Ishikawa (cell line): ENCODE measurements around the gene NELFE.

Experiments used
- CEBPB ChIP-seq: IDR thresholded peaks from 2 replicates; pipeline ENCODE4 v1.6.1; 2012
- CREB1 ChIP-seq: IDR thresholded peaks from 2 replicates; pipeline ENCODE4 v1.6.1; 2012; ENCODE audit warnings: low read depth
- EGR1 ChIP-seq: IDR thresholded peaks from 2 replicates; pipeline ENCODE4 v1.6.1; 2012
- EP300 ChIP-seq: IDR thresholded peaks from 2 replicates; pipeline ENCODE4 v1.6.1; 2012; ENCODE audit warnings: borderline replicate concordance
- FOXM1 ChIP-seq: IDR thresholded peaks from 2 replicates; pipeline ENCODE4 v1.6.1; 2012; ENCODE audit warnings: low read depth, borderline replicate concordance
- NFIC ChIP-seq: IDR thresholded peaks from 2 replicates; pipeline ENCODE4 v1.6.1; 2012
- RAD21 ChIP-seq: IDR thresholded peaks from 2 replicates; pipeline ENCODE4 v1.6.1; 2012; ENCODE audit warnings: low read depth
- TAF1 ChIP-seq: IDR thresholded peaks from 2 replicates; pipeline ENCODE4 v1.6.1; 2012; ENCODE audit warnings: low read depth, mild to moderate bottlenecking
- TCF12 ChIP-seq: IDR thresholded peaks from 2 replicates; pipeline ENCODE4 v1.6.1; 2012; ENCODE audit warnings: low read depth
- TEAD4 ChIP-seq: IDR thresholded peaks from 2 replicates; pipeline ENCODE4 v1.6.1; 2012
- YY1 ChIP-seq: IDR thresholded peaks from 2 replicates; pipeline ENCODE4 v1.6.1; 2012; ENCODE audit warnings: low read depth
- ZBTB7A ChIP-seq: IDR thresholded peaks from 2 replicates; pipeline ENCODE4 v1.6.1; 2012; ENCODE audit warnings: low read depth
- TF ChIP-seq, protein P1 (sequence below): IDR thresholded peaks from 2 replicates; pipeline ENCODE4 v1.6.1; 2012
- TF ChIP-seq, protein P2 (sequence below): IDR thresholded peaks from 2 replicates; pipeline ENCODE4 v1.6.1; 2012; ENCODE audit warnings: low read depth, mild to moderate bottlenecking
- TF ChIP-seq, protein P3 (sequence below): IDR thresholded peaks from 2 replicates; pipeline ENCODE4 v1.6.1; 2012

NELFE gene

DNA sequence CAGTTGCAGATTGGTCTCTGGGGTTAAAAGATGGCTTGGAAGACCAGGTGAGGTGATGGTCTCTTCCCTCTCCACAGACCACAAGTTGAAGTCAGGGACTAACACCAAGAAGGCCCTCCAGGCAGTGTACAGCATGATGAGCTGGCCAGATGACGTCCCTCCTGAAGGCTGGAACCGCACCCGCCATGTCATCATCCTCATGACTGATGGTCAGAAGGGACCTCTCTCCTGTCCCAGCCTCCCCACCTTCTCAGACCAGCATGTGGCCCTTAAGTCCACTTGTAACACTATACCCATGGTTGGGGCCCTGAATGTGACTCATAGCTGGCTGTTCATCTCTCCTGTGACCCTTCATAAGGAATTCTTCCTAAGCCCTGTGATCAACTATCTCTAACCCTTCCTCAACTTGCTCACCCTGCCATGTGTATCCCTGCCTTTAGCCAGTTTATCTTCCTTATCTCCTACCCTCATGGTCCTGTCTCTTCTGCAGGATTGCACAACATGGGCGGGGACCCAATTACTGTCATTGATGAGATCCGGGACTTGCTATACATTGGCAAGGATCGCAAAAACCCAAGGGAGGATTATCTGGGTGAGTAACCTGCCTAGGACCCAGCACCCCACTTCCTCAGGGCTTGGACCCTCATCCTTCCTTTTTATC is 9.9 kb downstream of the NELFE start:
- TF ChIP-seq YY1: no peak
- peak; percentile 45; the same call in 1 of the 2 replicates for TF ChIP-seq CEBPB
- TF ChIP-seq FOXM1: no peak

DNA sequence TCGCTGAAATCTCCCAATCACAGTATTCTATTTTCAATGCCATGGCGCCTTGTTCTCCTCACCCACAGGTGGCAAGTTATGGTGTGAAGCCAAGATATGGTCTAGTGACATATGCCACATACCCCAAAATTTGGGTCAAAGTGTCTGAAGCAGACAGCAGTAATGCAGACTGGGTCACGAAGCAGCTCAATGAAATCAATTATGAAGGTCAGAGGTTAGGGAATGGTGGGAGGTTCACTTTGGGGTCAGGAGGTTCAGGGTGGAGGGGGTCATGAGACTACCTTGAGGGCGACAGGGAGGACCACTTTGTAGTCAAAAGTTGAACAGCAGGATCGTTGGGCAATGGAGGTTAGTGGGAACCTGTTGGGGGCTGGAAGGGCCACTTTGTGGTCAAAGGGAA is 10.5 kb downstream of the NELFE start:
- TF ChIP-seq EGR1: no peak
- TF ChIP-seq, protein P1, sequence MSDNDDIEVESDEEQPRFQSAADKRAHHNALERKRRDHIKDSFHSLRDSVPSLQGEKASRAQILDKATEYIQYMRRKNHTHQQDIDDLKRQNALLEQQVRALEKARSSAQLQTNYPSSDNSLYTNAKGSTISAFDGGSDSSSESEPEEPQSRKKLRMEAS: no peak
- TF ChIP-seq, protein P2, sequence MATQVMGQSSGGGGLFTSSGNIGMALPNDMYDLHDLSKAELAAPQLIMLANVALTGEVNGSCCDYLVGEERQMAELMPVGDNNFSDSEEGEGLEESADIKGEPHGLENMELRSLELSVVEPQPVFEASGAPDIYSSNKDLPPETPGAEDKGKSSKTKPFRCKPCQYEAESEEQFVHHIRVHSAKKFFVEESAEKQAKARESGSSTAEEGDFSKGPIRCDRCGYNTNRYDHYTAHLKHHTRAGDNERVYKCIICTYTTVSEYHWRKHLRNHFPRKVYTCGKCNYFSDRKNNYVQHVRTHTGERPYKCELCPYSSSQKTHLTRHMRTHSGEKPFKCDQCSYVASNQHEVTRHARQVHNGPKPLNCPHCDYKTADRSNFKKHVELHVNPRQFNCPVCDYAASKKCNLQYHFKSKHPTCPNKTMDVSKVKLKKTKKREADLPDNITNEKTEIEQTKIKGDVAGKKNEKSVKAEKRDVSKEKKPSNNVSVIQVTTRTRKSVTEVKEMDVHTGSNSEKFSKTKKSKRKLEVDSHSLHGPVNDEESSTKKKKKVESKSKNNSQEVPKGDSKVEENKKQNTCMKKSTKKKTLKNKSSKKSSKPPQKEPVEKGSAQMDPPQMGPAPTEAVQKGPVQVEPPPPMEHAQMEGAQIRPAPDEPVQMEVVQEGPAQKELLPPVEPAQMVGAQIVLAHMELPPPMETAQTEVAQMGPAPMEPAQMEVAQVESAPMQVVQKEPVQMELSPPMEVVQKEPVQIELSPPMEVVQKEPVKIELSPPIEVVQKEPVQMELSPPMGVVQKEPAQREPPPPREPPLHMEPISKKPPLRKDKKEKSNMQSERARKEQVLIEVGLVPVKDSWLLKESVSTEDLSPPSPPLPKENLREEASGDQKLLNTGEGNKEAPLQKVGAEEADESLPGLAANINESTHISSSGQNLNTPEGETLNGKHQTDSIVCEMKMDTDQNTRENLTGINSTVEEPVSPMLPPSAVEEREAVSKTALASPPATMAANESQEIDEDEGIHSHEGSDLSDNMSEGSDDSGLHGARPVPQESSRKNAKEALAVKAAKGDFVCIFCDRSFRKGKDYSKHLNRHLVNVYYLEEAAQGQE: no peak
- no peak for TF ChIP-seq TAF1
- TF ChIP-seq, protein P3, sequence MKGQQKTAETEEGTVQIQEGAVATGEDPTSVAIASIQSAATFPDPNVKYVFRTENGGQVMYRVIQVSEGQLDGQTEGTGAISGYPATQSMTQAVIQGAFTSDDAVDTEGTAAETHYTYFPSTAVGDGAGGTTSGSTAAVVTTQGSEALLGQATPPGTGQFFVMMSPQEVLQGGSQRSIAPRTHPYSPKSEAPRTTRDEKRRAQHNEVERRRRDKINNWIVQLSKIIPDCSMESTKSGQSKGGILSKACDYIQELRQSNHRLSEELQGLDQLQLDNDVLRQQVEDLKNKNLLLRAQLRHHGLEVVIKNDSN: no peak
- TF ChIP-seq RAD21: no peak
- no peak for TF ChIP-seq ZBTB7A
- TF ChIP-seq NFIC: no peak
- TF ChIP-seq EP300: no peak
- TF ChIP-seq CEBPB: no peak
- no peak for TF ChIP-seq YY1
- no peak for TF ChIP-seq FOXM1

DNA sequence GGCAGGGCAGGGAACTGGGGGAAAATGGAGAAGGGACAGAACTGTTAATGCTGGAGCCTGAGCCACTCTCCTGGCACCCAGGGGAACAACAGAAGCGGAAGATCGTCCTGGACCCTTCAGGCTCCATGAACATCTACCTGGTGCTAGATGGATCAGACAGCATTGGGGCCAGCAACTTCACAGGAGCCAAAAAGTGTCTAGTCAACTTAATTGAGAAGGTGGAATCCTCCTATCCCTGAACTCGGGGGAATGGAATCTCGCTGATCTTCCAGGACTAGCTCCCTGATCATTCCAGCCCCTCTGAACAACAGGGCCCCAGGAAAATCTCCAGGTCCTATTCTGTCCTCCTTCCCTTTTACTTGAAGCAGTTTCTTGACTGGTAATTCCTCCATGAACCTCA is 10.9 kb downstream of the NELFE start:
- TF ChIP-seq TAF1 (no peak), EGR1 (no peak), TCF12 (no peak), TEAD4 (no peak), NFIC (no peak), YY1 (no peak), FOXM1 (no peak), CREB1 (no peak), CEBPB (no peak), ZBTB7A (no peak), RAD21 (no peak)
- TF ChIP-seq, protein P2: no peak
- TF ChIP-seq, protein P3: no peak
- TF ChIP-seq, protein P1: no peak

DNA sequence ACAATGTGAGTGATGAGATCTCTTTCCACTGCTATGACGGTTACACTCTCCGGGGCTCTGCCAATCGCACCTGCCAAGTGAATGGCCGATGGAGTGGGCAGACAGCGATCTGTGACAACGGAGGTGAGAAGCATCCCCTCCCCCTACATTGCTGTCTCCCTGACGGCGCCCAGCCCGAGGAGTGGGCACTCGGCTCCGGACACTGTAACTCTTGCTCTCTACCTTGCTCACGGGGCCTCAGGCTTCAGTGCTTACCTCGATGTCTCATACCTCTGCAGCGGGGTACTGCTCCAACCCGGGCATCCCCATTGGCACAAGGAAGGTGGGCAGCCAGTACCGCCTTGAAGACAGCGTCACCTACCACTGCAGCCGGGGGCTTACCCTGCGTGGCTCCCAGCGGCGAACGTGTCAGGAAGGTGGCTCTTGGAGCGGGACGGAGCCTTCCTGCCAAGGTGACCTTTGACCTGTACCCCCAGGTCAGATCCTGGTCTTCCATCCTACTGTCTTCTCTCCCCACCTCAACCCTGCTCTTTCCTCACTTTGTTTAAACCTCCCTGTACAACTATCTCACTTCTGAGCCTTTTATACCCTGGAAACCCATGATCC is 11.6 kb downstream of the NELFE start:
- TF ChIP-seq FOXM1 (no peak), RAD21 (no peak), TCF12 (no peak), YY1 (no peak), ZBTB7A (no peak), EP300 (no peak), NFIC (no peak), CEBPB (no peak), CREB1 (no peak), TAF1 (no peak), EGR1 (no peak), TEAD4 (no peak)
- TF ChIP-seq, protein P1: no peak
- TF ChIP-seq, protein P3: no peak
- TF ChIP-seq, protein P2: no peak
